ENCODE results near the gene PTPRH. TPM values are rescaled to one million over a fixed set of nuclear protein-coding genes. Genes with fewer than 3 reads are reported as not detected.

PTPRH gene
- total RNA-seq, 1 experiment from 2014 or later = 11.7 TPM

GRCh38 chr19:55188625-55189024, 20.7 kb downstream of the PTPRH start:
- Histone ChIP-seq H3K4me3 (no peak overlapping the region), H3K36me3 (ENCODE audit: low read depth) (no peaks in the 10 kb centered on the region), H3F3A (ENCODE audit: insufficient read depth, low read depth) (peaks cover 30% of the 10 kb centered on the region), H3K4me2 (peak overlapping the region; percentile 49; the same call in 1 of the 2 replicates), H3K4me1 (replicated peaks; ENCODE audit: insufficient read depth) (peaks cover 15% of the 10 kb centered on the region; the same call in 1 of the 2 replicates), H3K27ac (peak overlapping the region; percentile 75), H3K79me2 (ENCODE audit: low read depth) (no peaks in the 10 kb centered on the region), H3K9me2 (ENCODE audit: insufficient read depth) (no peaks in the 10 kb centered on the region), H2AFZ (no peak overlapping the region), H3K27me3 (ENCODE audit: insufficient read depth, low read depth) (no peaks in the 10 kb centered on the region), H3K9me3 (ENCODE audit: insufficient read depth, low read depth) (no peaks in the 10 kb centered on the region), H4K20me1 (ENCODE audit: insufficient read depth) (no peaks in the 10 kb centered on the region)
- DNase-seq = peak in 1 of 2 experiments; percentile 64
- POLR2A ChIA-PET (ENCODE audit: unreplicated experiment) = interaction anchor here (0.7 kb wide), 2 partner anchors 18 to 41 kb away, joined by 5 to 6 read pairs; no protein-coding TSS in a partner anchor
- CTCF ChIA-PET = interaction anchor here (0.5 to 1.8 kb wide), 2 partner anchors 20 to 29 kb away, joined by 3 to 7 read pairs; no protein-coding TSS in a partner anchor
- TF ChIP-seq EZH2 (IDR thresholded peaks at IDR 0.05; ENCODE audit: low read depth) (no peak), CTCF (conservative IDR thresholded peaks at IDR 0.05) (no peak)
- TSS peak; percentile 56 for BruUV-seq (replicated peaks)
- intact Hi-C loops (cut with micrococcal nuclease; ENCODE audit: unreplicated experiment) = loop anchor here (1.0 to 2.0 kb wide), 3 partner anchors 22 to 28 kb away; partner anchors contain the start of gene DNAAF3

GRCh38 chr19:55186080-55186479, 23.2 kb downstream of the PTPRH start:
- no peaks in the 10 kb centered on the region for H3K79me2 ChIP-seq (ENCODE audit: low read depth)
- POLR2A ChIA-PET (ENCODE audit: unreplicated experiment) = no interaction called here
- H3K4me3 ChIP-seq = no peak overlapping the region
- no peaks in the 10 kb centered on the region for H3K27me3 ChIP-seq (ENCODE audit: insufficient read depth, low read depth)
- H3K9me3 ChIP-seq (ENCODE audit: insufficient read depth, low read depth) = no peaks in the 10 kb centered on the region
- no peaks in the 10 kb centered on the region for H4K20me1 ChIP-seq (ENCODE audit: insufficient read depth)
- TF ChIP-seq CTCF (conservative IDR thresholded peaks at IDR 0.05) (no peak), EZH2 (IDR thresholded peaks at IDR 0.05; ENCODE audit: low read depth) (no peak)
- BruUV-seq (replicated peaks) = no TSS peak
- H3K9me2 ChIP-seq (ENCODE audit: insufficient read depth) = no peaks in the 10 kb centered on the region
- no peak overlapping the region for H2AFZ ChIP-seq
- peaks cover 20% of the 10 kb centered on the region for H3F3A ChIP-seq (ENCODE audit: insufficient read depth, low read depth)
- DNase-seq = no peak
- no peak overlapping the region for H3K27ac ChIP-seq
- intact Hi-C loops (cut with micrococcal nuclease; ENCODE audit: unreplicated experiment) = no loop called here
- no peaks in the 10 kb centered on the region for H3K36me3 ChIP-seq (ENCODE audit: low read depth)
- H3K4me1 ChIP-seq (replicated peaks; ENCODE audit: insufficient read depth) = peaks cover 15% of the 10 kb centered on the region; the same call in 1 of the 2 replicates
- CTCF ChIA-PET = no interaction called here
- no peak overlapping the region for H3K4me2 ChIP-seq

GRCh38 chr19:55181740-55182139, 27.6 kb downstream of the PTPRH start:
- TF ChIP-seq CTCF (conservative IDR thresholded peaks at IDR 0.05) = no peak
- no peak for TF ChIP-seq EZH2 (IDR thresholded peaks at IDR 0.05; ENCODE audit: low read depth)
- H3K9me3 ChIP-seq (ENCODE audit: insufficient read depth, low read depth) = no peaks in the 10 kb centered on the region
- H3K4me1 ChIP-seq (replicated peaks; ENCODE audit: insufficient read depth) = no peaks in the 10 kb centered on the region
- no peaks in the 10 kb centered on the region for H4K20me1 ChIP-seq (ENCODE audit: insufficient read depth)
- no peaks in the 10 kb centered on the region for H3K79me2 ChIP-seq (ENCODE audit: low read depth)
- no peak overlapping the region for H3K27ac ChIP-seq
- ChIA-PET POLR2A (ENCODE audit: unreplicated experiment) (interaction anchor here (0.7 kb wide), 1 partner anchor 981 kb away, joined by 3 read pairs; the partner anchor contains the start of gene RPS9), CTCF (no interaction called here)
- H3F3A ChIP-seq (ENCODE audit: insufficient read depth, low read depth) = no peaks in the 10 kb centered on the region; the same call in 1 of the 2 replicates
- H2AFZ ChIP-seq = no peak overlapping the region
- DNase-seq = no peak
- H3K4me2 ChIP-seq = no peak overlapping the region
- H3K9me2 ChIP-seq (ENCODE audit: insufficient read depth) = no peaks in the 10 kb centered on the region
- intact Hi-C loops (cut with micrococcal nuclease; ENCODE audit: unreplicated experiment) = no loop called here
- H3K4me3 ChIP-seq = no peak overlapping the region
- H3K36me3 ChIP-seq (ENCODE audit: low read depth) = no peaks in the 10 kb centered on the region
- H3K27me3 ChIP-seq (ENCODE audit: insufficient read depth, low read depth) = no peaks in the 10 kb centered on the region
- BruUV-seq (replicated peaks) = no TSS peak

All from PC-9 (cell line).